Testis (tissue), 3 donors: Measurements from ENCODE around the gene BNC1. TPM values are rescaled to one million over a fixed set of nuclear protein-coding genes. Genes with fewer than 3 reads are reported as not detected.
A peak's percentile ranks its signal among the peaks of the same experiment; 100 is the strongest.

Experiments used
- DNase-seq: peaks from one replicate; pipeline ENCODE4 v3.0.0-alpha.2; 2019
- H3K27ac ChIP-seq, 2 donors: fragments of 200-600 bp; sonication (generic); one replicate each; pipeline ENCODE4 v1.5.1; 2019
- H3K27me3 ChIP-seq: fragments of 200-600 bp; sonication (generic); one replicate; pipeline ENCODE4 v1.5.1; 2019
- H3K36me3 ChIP-seq: fragments of 200-600 bp; sonication (generic); one replicate; pipeline ENCODE4 v1.5.1; 2017; ENCODE audit warnings: low read depth; ENCODE audit errors: missing control alignments
- H3K4me1 ChIP-seq: fragments of 200-600 bp; sonication (generic); one replicate; pipeline ENCODE4 v1.5.1; 2019
- H3K4me3 ChIP-seq, 2 donors: fragments of 200-600 bp; sonication (generic); one replicate each; pipeline ENCODE4 v1.5.1; 2017 to 2019
- H3K9me3 ChIP-seq: fragments of 200-600 bp; sonication (generic); one replicate; pipeline ENCODE4 v1.5.1; 2017
- CTCF ChIP-seq, 3 experiments: fragments of 450-650 bp in 2 of 3; fragments of 200-600 bp in 1 of 3; sonication (generic) in 1 of 3; IDR thresholded peaks; one replicate each; pipeline ENCODE4 v1.5.1; 2016 to 2019; ENCODE audit warnings: antibody characterized with exemption in 3 of 3, mild to moderate bottlenecking in 2 of 3, moderate library complexity in 1 of 3
- POLR2A ChIP-seq: fragments of 450-650 bp; IDR thresholded peaks from one replicate; pipeline ENCODE4 v1.6.1; 2017; ENCODE audit warnings: antibody characterized with exemption, mild to moderate bottlenecking, moderate library complexity
- WGBS, 2 donors: methylation state at CpG; one replicate each; pipeline ENCODE4 v1.1.5; 2018; 5-methylcytosine and 5-hydroxymethylcytosine counted together
- intact Hi-C: fragments of 100-400 bp; cut with DNase I; formaldehyde crosslinking; loops from one replicate; pipeline ENCODE4 v1.15.1; 2023; ENCODE audit warnings: low total_unique reads
- polyA plus RNA-seq: library from polyadenylated mRNA; stranded (reverse); fragments of 350-450 nt; fragmentation: Illumina TruSeq; extraction: RNeasy Lipid Tissue Mini Kit (QIAGEN cat#74804); gene quantifications from one replicate; pipeline ENCODE4 v1.2.3, GENCODE V29; 2014; ENCODE audit warnings: low read depth, low replicate concordance; ENCODE audit not compliant: insufficient read depth
- total RNA-seq, 2 donors: library from RNA; depleted of rRNA; stranded (reverse); fragments of >200 nt; gene quantifications; one replicate each; pipeline ENCODE4 v1.2.3, GENCODE V29; 2016

The BNC1 gene
- total and polyA plus RNA-seq, 3 donors from 2014 or later, result 26.2 to 75.4 (median 32.7) TPM

GRCh38 chr15:83285979-83286553 lies 1.6 kb upstream of the BNC1 start:
- Histone ChIP-seq H3K4me1 (no peaks in the 10 kb centered on the region), H3K27me3 (no peaks in the 10 kb centered on the region), H3K9me3 (no peaks in the 10 kb centered on the region), H3K27ac (no peak overlapping the region), H3K4me3 (peak overlapping the region in 1 of 2 donors; percentile 47), H3K36me3 (no peaks in the 10 kb centered on the region)
- intact Hi-C loops, result no loop called here
- 45 to 65% methylated on average over 9 of the region's 9 CpGs for WGBS, 2 donors
- no peak for TF ChIP-seq CTCF (IDR thresholded peaks at IDR 0.05)
- TF ChIP-seq POLR2A, result no peak
- DNase-seq, result no peak

GRCh38 chr15:83285284-83285978 lies 967 bp upstream of the BNC1 start:
- Histone ChIP-seq H3K4me3 (peak overlapping the region; percentile 47), H3K36me3 (no peaks in the 10 kb centered on the region), H3K9me3 (no peaks in the 10 kb centered on the region), H3K27me3 (no peaks in the 10 kb centered on the region), H3K27ac (peak overlapping the region in 1 of 2 donors; percentile 36), H3K4me1 (no peaks in the 10 kb centered on the region)
- intact Hi-C loops, result no loop called here
- 35% methylated on average over 14 to 19 of the region's 19 CpGs for WGBS, 2 donors
- TF ChIP-seq CTCF (IDR thresholded peaks at IDR 0.05) (no peak), POLR2A (no peak)
- no peak for DNase-seq

GRCh38 chr15:83283813-83284558 lies 478 bp downstream of the BNC1 start:
- H3K36me3 ChIP-seq, result no peaks in the 10 kb centered on the region
- H3K9me3 ChIP-seq, result no peaks in the 10 kb centered on the region
- H3K27me3 ChIP-seq, result no peaks in the 10 kb centered on the region
- TF ChIP-seq POLR2A (no peak), CTCF (IDR thresholded peaks at IDR 0.05) (no peak)
- DNase-seq, result no peak
- H3K27ac ChIP-seq, result peak overlapping the region; percentile 55 to 66
- H3K4me3 ChIP-seq, result peak overlapping the region; percentile 47 to 61
- intact Hi-C loops, result no loop called here
- 3 to 6% methylated on average over 22 to 47 of the region's 80 CpGs for WGBS, 2 donors
- H3K4me1 ChIP-seq, result no peaks in the 10 kb centered on the region

GRCh38 chr15:83283138-83283812 lies 1.2 kb downstream of the BNC1 start:
- no peaks in the 10 kb centered on the region for H3K36me3 ChIP-seq
- no peaks in the 10 kb centered on the region for H3K9me3 ChIP-seq
- peak overlapping the region; percentile 47 to 61 for H3K4me3 ChIP-seq
- H3K4me1 ChIP-seq, result no peaks in the 10 kb centered on the region
- no peaks in the 10 kb centered on the region for H3K27me3 ChIP-seq
- intact Hi-C loops, result no loop called here
- no peak for TF ChIP-seq CTCF (IDR thresholded peaks at IDR 0.05)
- TF ChIP-seq POLR2A, result no peak
- 3 to 9% methylated on average over 4 to 31 of the region's 70 CpGs for WGBS, 2 donors
- peak; percentile 48 for DNase-seq
- H3K27ac ChIP-seq, result peak overlapping the region; percentile 55 to 66
